ENCODE measurements around the gene GRAMD2A. TPM values are rescaled to one million over a fixed set of nuclear protein-coding genes. Genes with fewer than 3 reads are reported as not detected.

Gene GRAMD2A
- total RNA-seq, 4 donors from 2014 or later = 3.6 to 13.1 (median 9.0) TPM

DNA sequence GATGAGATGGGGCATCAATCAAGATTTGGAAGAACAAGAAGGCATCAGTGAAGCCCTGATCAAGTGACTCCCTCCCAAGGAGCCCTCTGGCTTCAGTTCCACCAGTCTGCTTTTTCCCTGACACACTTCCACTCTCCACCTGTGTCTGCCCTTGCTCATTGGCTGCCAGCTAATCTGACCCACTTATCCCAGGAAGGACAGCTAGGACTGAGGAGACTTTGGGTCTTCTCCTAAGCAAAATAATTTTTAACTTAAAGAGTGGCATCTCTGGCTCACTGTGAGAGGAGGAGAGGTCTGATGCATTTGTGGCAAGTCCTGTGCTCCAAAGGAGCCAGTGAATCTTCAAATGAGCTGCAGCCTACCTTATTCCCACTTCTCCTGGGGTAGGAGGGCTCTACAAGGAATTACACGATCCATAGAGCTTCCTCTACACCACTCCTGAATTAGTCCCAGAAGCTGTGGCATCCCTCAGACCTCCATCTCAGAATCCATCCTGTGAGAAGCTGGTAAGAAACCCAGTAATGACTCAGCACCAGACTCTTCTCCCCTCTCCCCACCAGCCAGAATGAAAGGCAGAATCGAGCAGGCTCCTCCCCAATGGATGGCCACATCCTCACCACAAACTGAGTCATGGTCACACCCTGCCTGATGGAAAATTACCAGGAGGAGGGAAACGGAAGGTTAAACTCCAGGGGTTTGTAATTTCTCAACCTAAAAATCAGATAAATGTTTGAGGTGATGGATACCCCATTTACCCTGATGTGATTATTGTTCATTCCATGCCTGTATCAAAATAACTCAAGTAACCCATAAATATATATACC lies 39.7 kb upstream of the GRAMD2A start:
- DNase-seq (ENCODE audit: low spot score in 2 of 2) = peak; percentile 84 to 91
- Histone ChIP-seq H3K4me1 (peaks cover 30% of the 10 kb centered on the region), H3K27me3 (no peaks in the 10 kb centered on the region), H3K27ac (peak overlapping the region; percentile 83), H3K36me3 (peaks cover 32% of the 10 kb centered on the region), H3K9me3 (no peaks in the 10 kb centered on the region), H3K4me3 (peak overlapping the region; percentile 2)
- 8% methylated on average over 2 of the region's 3 CpGs for WGBS
- no peak for TF ChIP-seq EP300 (IDR thresholded peaks at IDR 0.05)
- TF ChIP-seq POLR2AphosphoS5 (IDR thresholded peaks at IDR 0.05) = peak in 1 of 3 donors; percentile 48

- Histone ChIP-seq H3K9me3 (no peaks in the 10 kb centered on the region), H3K27me3 (no peaks in the 10 kb centered on the region), H3K36me3 (peaks cover 25% of the 10 kb centered on the region), H3K4me1 (peaks cover 37% of the 10 kb centered on the region), H3K4me3 (no peak overlapping the region), H3K27ac (peak overlapping the region; percentile 83)
- 100% methylated on average over 2 of the region's 2 CpGs for WGBS
- TF ChIP-seq EP300 (IDR thresholded peaks at IDR 0.05) (no peak), POLR2AphosphoS5 (IDR thresholded peaks at IDR 0.05) (no peak), POLR2A (IDR thresholded peaks at IDR 0.05) (no peak)
- TF ChIP-seq, protein P1, sequence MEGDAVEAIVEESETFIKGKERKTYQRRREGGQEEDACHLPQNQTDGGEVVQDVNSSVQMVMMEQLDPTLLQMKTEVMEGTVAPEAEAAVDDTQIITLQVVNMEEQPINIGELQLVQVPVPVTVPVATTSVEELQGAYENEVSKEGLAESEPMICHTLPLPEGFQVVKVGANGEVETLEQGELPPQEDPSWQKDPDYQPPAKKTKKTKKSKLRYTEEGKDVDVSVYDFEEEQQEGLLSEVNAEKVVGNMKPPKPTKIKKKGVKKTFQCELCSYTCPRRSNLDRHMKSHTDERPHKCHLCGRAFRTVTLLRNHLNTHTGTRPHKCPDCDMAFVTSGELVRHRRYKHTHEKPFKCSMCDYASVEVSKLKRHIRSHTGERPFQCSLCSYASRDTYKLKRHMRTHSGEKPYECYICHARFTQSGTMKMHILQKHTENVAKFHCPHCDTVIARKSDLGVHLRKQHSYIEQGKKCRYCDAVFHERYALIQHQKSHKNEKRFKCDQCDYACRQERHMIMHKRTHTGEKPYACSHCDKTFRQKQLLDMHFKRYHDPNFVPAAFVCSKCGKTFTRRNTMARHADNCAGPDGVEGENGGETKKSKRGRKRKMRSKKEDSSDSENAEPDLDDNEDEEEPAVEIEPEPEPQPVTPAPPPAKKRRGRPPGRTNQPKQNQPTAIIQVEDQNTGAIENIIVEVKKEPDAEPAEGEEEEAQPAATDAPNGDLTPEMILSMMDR (IDR thresholded peaks at IDR 0.05) = no peak
- DNase-seq (ENCODE audit: low spot score in 2 of 2) = no peak
These were observed 38.9 kb upstream of the GRAMD2A start for GRCh38 chr15:72236381-72237003.

DNA sequence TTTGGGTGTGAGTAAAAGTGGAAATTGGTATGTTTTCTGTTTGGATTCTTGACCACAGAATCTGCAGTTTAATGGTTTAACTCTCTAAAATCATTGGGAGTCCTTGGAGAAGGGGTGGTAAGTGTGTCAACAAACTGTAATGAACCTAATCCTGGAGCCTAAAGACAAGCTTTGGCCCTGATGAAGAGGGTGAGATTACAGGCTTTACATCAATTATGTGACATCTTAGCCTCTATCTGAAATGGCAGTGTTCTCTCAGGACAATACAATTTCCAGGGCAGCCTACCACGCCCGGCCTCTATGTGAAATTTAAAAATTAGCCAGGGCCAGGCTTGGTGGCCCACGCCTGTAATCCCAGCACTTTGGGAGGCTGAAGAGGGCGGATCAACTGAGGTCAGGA lies 37.7 kb upstream of the GRAMD2A start:
- Histone ChIP-seq H3K36me3 (peaks cover 13% of the 10 kb centered on the region), H3K27me3 (no peaks in the 10 kb centered on the region), H3K4me3 (no peak overlapping the region), H3K27ac (no peak overlapping the region), H3K4me1 (peaks cover 37% of the 10 kb centered on the region), H3K9me3 (no peaks in the 10 kb centered on the region)
- TF ChIP-seq POLR2A (IDR thresholded peaks at IDR 0.05) (no peak), EP300 (IDR thresholded peaks at IDR 0.05) (no peak), POLR2AphosphoS5 (IDR thresholded peaks at IDR 0.05) (no peak)
- TF ChIP-seq, protein P1 (IDR thresholded peaks at IDR 0.05) = no peak
- no peak for DNase-seq (ENCODE audit: low spot score in 2 of 2)
- 95% methylated on average over 4 of the region's 4 CpGs for WGBS

DNA sequence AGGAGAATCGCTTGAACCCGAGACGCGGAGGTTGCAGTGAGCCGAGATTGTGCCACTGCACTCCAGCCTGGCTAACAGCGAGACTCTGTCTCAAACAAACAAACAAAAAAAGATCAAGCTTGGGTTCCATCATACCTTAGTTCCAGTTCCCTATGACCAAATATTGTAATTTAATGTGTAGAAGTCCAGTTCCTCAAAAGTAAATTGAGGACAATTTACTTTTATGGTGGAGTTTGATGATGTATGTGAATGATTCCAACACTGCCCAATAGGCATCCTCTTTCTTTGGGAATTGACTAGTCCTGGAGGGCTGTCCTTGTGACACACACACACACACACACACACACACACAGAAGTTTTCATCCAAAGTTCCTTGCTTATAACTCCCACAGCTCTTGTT lies 36.2 kb upstream of the GRAMD2A start:
- TF ChIP-seq EP300 (IDR thresholded peaks at IDR 0.05) (no peak), POLR2A (IDR thresholded peaks at IDR 0.05) (no peak), POLR2AphosphoS5 (IDR thresholded peaks at IDR 0.05) (no peak)
- TF ChIP-seq, protein P1 (IDR thresholded peaks at IDR 0.05) = no peak
- Histone ChIP-seq H3K27me3 (no peaks in the 10 kb centered on the region), H3K9me3 (no peaks in the 10 kb centered on the region), H3K36me3 (no peaks in the 10 kb centered on the region), H3K27ac (no peak overlapping the region), H3K4me1 (peaks cover 49% of the 10 kb centered on the region), H3K4me3 (no peak overlapping the region)
- WGBS = 96% methylated on average over 6 of the region's 6 CpGs
- no peak for DNase-seq (ENCODE audit: low spot score in 2 of 2)

GRCh38 chr15:72231833-72232478 lies 34.4 kb upstream of the GRAMD2A start:
- peak overlapping the region; percentile 89 for H3K4me3 ChIP-seq
- H3K27ac ChIP-seq = peak overlapping the region; percentile 97
- 3% methylated on average over 16 of the region's 16 CpGs for WGBS
- DNase-seq (ENCODE audit: low spot score in 2 of 2) = no peak
- no peaks in the 10 kb centered on the region for H3K27me3 ChIP-seq
- H3K9me3 ChIP-seq = no peaks in the 10 kb centered on the region
- no peaks in the 10 kb centered on the region for H3K36me3 ChIP-seq
- TF ChIP-seq, protein P1 (IDR thresholded peaks at IDR 0.05) = no peak
- TF ChIP-seq EP300 (IDR thresholded peaks at IDR 0.05) (no peak), POLR2AphosphoS5 (IDR thresholded peaks at IDR 0.05) (no peak), POLR2A (IDR thresholded peaks at IDR 0.05) (no peak)
- peaks cover 53% of the 10 kb centered on the region for H3K4me1 ChIP-seq
